Measurements from ENCODE around the gene HOXA9.

DNA sequence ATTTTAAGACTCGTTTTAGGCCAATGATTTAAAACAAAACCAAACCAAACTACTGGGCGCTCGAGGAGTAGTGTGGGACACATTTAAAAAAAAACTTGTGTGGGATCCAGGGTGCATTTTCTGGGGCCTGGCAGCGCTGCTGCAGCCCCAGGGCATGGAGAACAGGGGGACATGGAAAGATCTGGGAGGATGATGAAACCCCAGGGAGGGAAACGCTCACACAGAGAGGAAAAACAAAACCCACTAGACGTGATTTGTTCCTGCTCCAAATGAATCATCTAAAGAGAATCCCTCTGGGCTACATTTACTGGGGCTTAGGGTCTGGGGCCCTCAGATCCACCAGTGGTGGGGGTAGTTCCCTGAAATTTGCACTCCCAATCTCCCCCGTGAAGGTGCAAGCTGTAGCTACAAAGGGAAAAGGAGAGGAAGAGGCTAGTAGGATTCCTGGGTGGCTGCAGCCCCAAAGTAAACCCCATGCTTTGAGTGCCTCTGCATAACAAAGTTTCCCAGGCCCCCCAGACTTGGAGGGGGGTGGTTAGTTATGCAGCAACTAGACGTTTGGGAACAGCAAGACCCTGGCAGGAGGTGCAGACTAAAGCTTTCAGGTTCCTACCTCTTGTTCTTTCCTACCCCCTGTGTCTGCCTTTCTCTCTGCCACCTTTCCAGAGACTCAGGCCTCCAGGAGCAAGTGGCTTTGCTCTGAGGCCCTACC is 49.1 kb upstream of the HOXA9 start:
- TF ChIP-seq, protein P1, sequence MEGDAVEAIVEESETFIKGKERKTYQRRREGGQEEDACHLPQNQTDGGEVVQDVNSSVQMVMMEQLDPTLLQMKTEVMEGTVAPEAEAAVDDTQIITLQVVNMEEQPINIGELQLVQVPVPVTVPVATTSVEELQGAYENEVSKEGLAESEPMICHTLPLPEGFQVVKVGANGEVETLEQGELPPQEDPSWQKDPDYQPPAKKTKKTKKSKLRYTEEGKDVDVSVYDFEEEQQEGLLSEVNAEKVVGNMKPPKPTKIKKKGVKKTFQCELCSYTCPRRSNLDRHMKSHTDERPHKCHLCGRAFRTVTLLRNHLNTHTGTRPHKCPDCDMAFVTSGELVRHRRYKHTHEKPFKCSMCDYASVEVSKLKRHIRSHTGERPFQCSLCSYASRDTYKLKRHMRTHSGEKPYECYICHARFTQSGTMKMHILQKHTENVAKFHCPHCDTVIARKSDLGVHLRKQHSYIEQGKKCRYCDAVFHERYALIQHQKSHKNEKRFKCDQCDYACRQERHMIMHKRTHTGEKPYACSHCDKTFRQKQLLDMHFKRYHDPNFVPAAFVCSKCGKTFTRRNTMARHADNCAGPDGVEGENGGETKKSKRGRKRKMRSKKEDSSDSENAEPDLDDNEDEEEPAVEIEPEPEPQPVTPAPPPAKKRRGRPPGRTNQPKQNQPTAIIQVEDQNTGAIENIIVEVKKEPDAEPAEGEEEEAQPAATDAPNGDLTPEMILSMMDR (IDR thresholded peaks at IDR 0.05), result no peak
- no peak for TF ChIP-seq POLR2A (IDR thresholded peaks at IDR 0.05)

Data from ovary (tissue), 3 donors.